LNCaP clone FGC (cell line): ENCODE measurements around the gene RMI1.

Source experiments
- DNase-seq: peaks from one replicate; pipeline ENCODE4 v3.0.0-alpha.2; 2011; ENCODE audit warnings: low read depth
- H3K4me3 ChIP-seq: 2 replicates; pipeline ENCODE4 v1.5.1; 2011; ENCODE audit warnings: mild to moderate bottlenecking, low read depth, low read length, control low read depth
- TF ChIP-seq, protein P1 (sequence below): IDR thresholded peaks from 2 replicates; pipeline ENCODE4 v1.5.1; 2012; ENCODE audit warnings: mild to moderate bottlenecking; ENCODE audit not compliant: control insufficient read depth, insufficient read depth; ENCODE audit errors: extremely low read depth

The RMI1 gene

DNA sequence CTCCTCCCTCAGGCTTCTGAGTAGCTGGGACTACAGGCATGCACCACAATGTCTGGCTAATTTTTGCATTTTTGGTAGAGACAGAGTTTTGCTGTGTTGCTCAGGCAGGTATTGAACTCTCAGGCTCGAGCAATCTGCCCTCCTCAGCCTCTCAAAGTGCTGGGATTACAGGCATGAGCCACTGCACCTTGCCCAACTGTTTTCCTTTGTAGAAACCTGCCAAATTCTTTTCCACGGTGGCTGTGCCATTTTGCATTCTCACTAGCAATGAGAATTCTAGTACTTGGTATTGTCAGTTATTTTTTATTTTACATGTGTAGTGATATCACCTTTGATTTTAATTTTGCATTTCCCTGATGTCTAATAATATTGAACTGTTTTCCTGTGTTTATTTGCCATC lies 7.8 kb downstream of the RMI1 start:
- no peak for DNase-seq
- no peak overlapping the region for H3K4me3 ChIP-seq
- TF ChIP-seq, protein P1, sequence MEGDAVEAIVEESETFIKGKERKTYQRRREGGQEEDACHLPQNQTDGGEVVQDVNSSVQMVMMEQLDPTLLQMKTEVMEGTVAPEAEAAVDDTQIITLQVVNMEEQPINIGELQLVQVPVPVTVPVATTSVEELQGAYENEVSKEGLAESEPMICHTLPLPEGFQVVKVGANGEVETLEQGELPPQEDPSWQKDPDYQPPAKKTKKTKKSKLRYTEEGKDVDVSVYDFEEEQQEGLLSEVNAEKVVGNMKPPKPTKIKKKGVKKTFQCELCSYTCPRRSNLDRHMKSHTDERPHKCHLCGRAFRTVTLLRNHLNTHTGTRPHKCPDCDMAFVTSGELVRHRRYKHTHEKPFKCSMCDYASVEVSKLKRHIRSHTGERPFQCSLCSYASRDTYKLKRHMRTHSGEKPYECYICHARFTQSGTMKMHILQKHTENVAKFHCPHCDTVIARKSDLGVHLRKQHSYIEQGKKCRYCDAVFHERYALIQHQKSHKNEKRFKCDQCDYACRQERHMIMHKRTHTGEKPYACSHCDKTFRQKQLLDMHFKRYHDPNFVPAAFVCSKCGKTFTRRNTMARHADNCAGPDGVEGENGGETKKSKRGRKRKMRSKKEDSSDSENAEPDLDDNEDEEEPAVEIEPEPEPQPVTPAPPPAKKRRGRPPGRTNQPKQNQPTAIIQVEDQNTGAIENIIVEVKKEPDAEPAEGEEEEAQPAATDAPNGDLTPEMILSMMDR = no peak

DNA sequence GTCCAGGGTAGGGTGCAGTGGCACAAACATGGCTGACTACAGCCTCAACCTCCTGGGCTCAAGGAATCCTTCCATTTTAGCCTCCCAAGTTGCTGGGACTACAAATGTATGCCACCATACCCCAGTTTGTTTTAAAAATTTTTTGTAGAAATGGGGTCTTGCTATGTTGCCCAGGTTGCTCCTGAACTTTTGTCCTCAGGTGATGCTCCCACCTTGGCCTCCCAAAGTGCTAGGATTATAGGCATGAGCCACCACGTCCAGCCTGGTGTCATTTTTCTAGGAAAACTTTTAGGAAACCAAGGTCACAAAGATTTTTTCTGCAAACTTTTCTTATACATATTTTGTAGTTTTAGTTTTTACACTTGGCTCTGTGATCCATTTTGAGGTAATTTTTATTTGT lies 10.8 kb downstream of the RMI1 start:
- DNase-seq = no peak
- TF ChIP-seq, protein P1 = no peak
- H3K4me3 ChIP-seq = no peak overlapping the region

DNA sequence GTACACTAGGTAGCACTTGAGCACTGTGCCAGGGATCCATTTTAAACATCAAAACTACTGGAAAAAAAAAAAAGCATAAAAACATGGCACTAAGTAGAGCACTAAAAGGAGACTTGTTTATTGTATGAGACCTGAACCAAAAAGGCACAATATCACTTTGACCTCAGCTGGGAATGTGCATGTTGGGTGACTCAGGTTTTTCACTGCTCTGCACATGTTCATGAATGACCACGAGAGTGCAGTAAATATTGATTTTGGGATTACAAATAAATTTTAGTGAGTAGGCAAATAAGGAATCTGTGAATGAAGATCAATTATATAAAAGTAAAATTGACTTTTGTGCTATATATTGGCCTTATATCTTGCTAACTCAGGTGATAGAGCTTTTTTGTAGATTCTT lies 11.8 kb downstream of the RMI1 start:
- TF ChIP-seq, protein P1 = peak; percentile 37
- H3K4me3 ChIP-seq = no peak overlapping the region
- DNase-seq = peak; percentile 54

DNA sequence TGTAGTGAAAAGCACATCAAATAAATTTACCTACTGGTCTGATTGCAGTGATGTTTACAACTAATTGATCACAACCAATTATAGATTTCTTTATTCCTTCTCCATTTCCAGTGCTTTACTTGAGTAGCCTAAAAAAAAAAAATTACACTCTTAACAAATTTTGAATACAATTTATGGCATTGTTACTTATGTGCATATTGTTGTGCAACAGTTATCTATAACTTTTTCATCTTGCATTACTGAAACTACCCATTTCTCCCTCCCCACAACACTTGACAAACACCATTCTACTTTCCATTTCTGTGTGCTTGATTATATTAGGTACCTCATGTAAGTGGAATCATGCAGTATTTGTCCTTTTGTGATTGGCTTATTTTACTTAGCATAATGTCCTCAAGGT lies 12.3 kb downstream of the RMI1 start:
- DNase-seq = no peak
- TF ChIP-seq, protein P1 = no peak
- no peak overlapping the region for H3K4me3 ChIP-seq

DNA sequence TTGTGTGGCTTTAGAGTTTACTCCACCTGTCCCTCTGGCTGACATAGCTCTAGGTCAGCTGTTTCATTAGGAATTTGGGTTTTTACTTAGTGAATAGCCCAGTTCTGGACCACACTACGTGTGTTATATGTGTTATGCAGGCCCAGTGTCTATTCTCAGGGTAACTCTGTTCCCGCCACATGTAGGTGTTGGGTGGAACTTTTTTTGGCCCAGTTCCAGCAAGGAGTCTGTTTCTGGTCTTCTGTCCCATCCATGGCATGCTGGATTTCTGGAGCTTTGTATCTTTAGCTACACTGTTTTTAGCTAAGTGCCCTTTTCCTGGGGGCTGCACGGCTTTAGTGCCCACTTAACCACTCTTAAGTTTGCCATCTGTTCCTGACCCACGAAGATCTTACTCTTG lies 15.5 kb downstream of the RMI1 start:
- H3K4me3 ChIP-seq = no peak overlapping the region
- TF ChIP-seq, protein P1 = no peak

GRCh38 chr9:83999141-83999918 lies 18.7 kb downstream of the RMI1 start:
- peak; percentile 92 for DNase-seq
- TF ChIP-seq, protein P1 = no peak
- peak overlapping the region; percentile 35 for H3K4me3 ChIP-seq

More for the DNA sequence above, 15.5 kb downstream of the RMI1 start:
- no peak for DNase-seq

DNA sequence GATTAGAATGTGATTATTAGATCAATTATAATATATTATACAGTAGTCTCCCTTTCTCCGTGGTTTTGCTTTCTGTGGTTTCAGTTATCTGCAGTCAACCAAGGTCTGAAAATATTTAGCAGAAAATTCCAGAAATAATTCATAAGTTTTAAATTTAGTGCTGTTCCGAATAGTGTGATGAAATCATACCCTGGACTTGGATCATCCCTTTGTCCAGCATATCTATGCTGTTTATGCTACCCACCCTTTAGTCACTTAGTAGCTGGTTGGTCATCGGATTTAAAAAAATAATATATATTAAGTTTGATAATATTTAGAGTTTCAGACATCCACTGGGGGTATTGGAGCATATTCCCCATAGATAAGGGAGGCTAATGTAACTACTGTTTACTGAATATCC lies 19.6 kb downstream of the RMI1 start:
- TF ChIP-seq, protein P1 = no peak
- no peak for DNase-seq
- H3K4me3 ChIP-seq = peak overlapping the region; percentile 27
